H1 (cell line): ENCODE data around the gene ROPN1. TPM values are rescaled to one million over a fixed set of nuclear protein-coding genes. Genes with fewer than 3 reads are reported as not detected.
"Not testable (repeated sequence)": the region's sequence is repeated elsewhere in the genome, so short reads cannot be mapped to it uniquely, and the experiment has no call there.

Experiments
- CTCF ChIA-PET: fragments of 300-600 bp; sonication (Branson Sonifier 250); formaldehyde crosslinking; loops from one replicate; lab custom pipeline; 2021; ENCODE audit not compliant: partially characterized antibody; lab: Charles Lee
- POLR2A ChIA-PET: fragments of 300-600 bp; sonication (Branson Sonifier 250); formaldehyde crosslinking; loops from one replicate; lab custom pipeline; 2021; ENCODE audit warnings: inconsistent platforms; ENCODE audit not compliant: partially characterized antibody; lab: Charles Lee
- DNase-seq, 2 experiments: peaks; one replicate each; pipeline versions ENCODE4 v3.0.0 to v3.0.0-alpha.2; 2010 to 2022; ENCODE audit warnings: low spot score in 2 of 2, low read depth in 1 of 2, mixed read lengths in 1 of 2
- FAIRE-seq: peaks from 2 replicates; lab custom pipeline; 2011; peaks lifted over from hg19 to GRCh38; lab: Jason Lieb, UNC
- H2AFZ ChIP-seq: 2 replicates; pipeline ENCODE4 v1.8.1; 2012; ENCODE audit warnings: low read length, inconsistent platforms
- H2AK5ac ChIP-seq: 2 replicates; pipeline ENCODE4 v1.6.1; 2013; ENCODE audit warnings: low read depth, low read length
- H2BK120ac ChIP-seq: replicated peaks from 2 replicates; pipeline ENCODE3; 2013; ENCODE audit warnings: low read depth, low read length, inconsistent platforms
- H2BK12ac ChIP-seq: 2 replicates; pipeline ENCODE4 v1.6.1; 2013; ENCODE audit warnings: low read depth, low read length
- H2BK15ac ChIP-seq: 2 replicates; pipeline ENCODE4 v1.6.1; 2013; ENCODE audit warnings: low read length
- H2BK20ac ChIP-seq: 2 replicates; pipeline ENCODE4 v1.6.1; 2013; ENCODE audit warnings: low read length
- H2BK5ac ChIP-seq: 2 replicates; pipeline ENCODE4 v1.6.1; 2013; ENCODE audit warnings: low read depth, low read length
- H3K14ac ChIP-seq: 2 replicates; pipeline ENCODE4 v1.6.1; 2013; ENCODE audit warnings: inconsistent platforms; ENCODE audit not compliant: insufficient read length
- H3K18ac ChIP-seq: 2 replicates; pipeline ENCODE4 v1.6.1; 2013; ENCODE audit warnings: low read length; ENCODE audit errors: extremely low read depth
- H3K23ac ChIP-seq: 2 replicates; pipeline ENCODE4 v1.6.1; 2013; ENCODE audit warnings: inconsistent platforms; ENCODE audit not compliant: insufficient read length
- H3K23me2 ChIP-seq: 2 replicates; pipeline ENCODE4 v1.6.1; 2013; ENCODE audit warnings: low read depth, low read length
- H3K27ac ChIP-seq: 2 replicates; pipeline ENCODE4 v1.6.1; 2011; ENCODE audit warnings: low read depth, low read length, inconsistent platforms
- H3K27me3 ChIP-seq, 4 experiments: replicated peaks in 1 of 4; 1 replicate in 1 of 4; 2 replicates in 3 of 4; pipeline versions ENCODE4 v1.6.1 to v1.8.1; 2011 to 2013; ENCODE audit warnings: low read length in 3 of 4, mild to moderate bottlenecking in 3 of 4, inconsistent platforms in 2 of 4, mixed read lengths in 2 of 4, moderate library complexity in 1 of 4; ENCODE audit not compliant: control insufficient read depth in 3 of 4, insufficient read depth in 3 of 4; ENCODE audit errors: extremely low read depth in 1 of 4
- H3K36me3 ChIP-seq, 4 experiments: 2 replicates each; pipeline versions ENCODE4 v1.6.1 to v1.8.1; 2011 to 2013; ENCODE audit warnings: mild to moderate bottlenecking in 4 of 4, low read length in 3 of 4, moderate library complexity in 2 of 4, control low read depth in 1 of 4, inconsistent platforms in 1 of 4; ENCODE audit not compliant: insufficient read depth in 4 of 4, control insufficient read depth in 2 of 4
- H3K4ac ChIP-seq: replicated peaks from 2 replicates; pipeline ENCODE3; 2013; ENCODE audit warnings: low read length, low read depth, mixed read lengths, inconsistent platforms; ENCODE audit not compliant: insufficient read length
- H3K4me1 ChIP-seq, 4 experiments: replicated peaks in 1 of 4; 1 replicate in 1 of 4; 2 replicates in 3 of 4; pipeline versions ENCODE4 v1.6.1 to v1.8.1; 2011 to 2013; ENCODE audit warnings: low read length in 3 of 4, inconsistent platforms in 2 of 4, mixed read lengths in 1 of 4; ENCODE audit not compliant: insufficient read depth in 4 of 4, control insufficient read depth in 3 of 4
- H3K4me2 ChIP-seq, 2 experiments: 2 replicates each; pipeline versions ENCODE4 v1.6.1 to v1.8.1; 2011 to 2013; ENCODE audit warnings: low read depth in 2 of 2, low read length in 2 of 2, control low read depth in 1 of 2, inconsistent platforms in 1 of 2, mild to moderate bottlenecking in 1 of 2; ENCODE audit not compliant: insufficient read depth in 1 of 2
- H3K4me3 ChIP-seq, 4 experiments: fragments of 200-600, 300-600 bp in 1 of 4; sonication (generic), shearing (Covaris generic), sonication (Bioruptor Twin) in 1 of 4; 2 replicates each; pipeline versions ENCODE4 v1.5.1 to v1.8.1; 2011 to 2016; ENCODE audit warnings: low read length in 4 of 4, low read depth in 3 of 4, control low read depth in 2 of 4, inconsistent platforms in 2 of 4, mild to moderate bottlenecking in 2 of 4, mixed read lengths in 1 of 4, moderate library complexity in 1 of 4; ENCODE audit not compliant: insufficient read depth in 2 of 4; ENCODE audit errors: extremely low read depth in 1 of 4
- H3K56ac ChIP-seq: replicated peaks from 2 replicates; pipeline ENCODE3; 2013; ENCODE audit warnings: low read depth, mild to moderate bottlenecking, mixed read lengths, low read length, inconsistent platforms; ENCODE audit not compliant: insufficient read length
- H3K79me1 ChIP-seq: 2 replicates; pipeline ENCODE4 v1.6.1; 2013; ENCODE audit warnings: low read depth, low read length, control low read depth
- H3K79me2 ChIP-seq, 2 experiments: 2 replicates each; pipeline versions ENCODE4 v1.6.1 to v1.8.1; 2012 to 2013; ENCODE audit warnings: low read length in 2 of 2, mild to moderate bottlenecking in 2 of 2, inconsistent platforms in 1 of 2; ENCODE audit not compliant: insufficient read depth in 2 of 2, control insufficient read depth in 1 of 2
- H3K9ac ChIP-seq, 4 experiments: replicated peaks in 1 of 4; 1 replicate in 1 of 4; 2 replicates in 3 of 4; pipeline versions ENCODE4 v1.6.1 to v1.8.1; 2011 to 2013; ENCODE audit warnings: low read depth in 3 of 4, low read length in 3 of 4, control low read depth in 2 of 4, mild to moderate bottlenecking in 2 of 4, moderate library complexity in 2 of 4, inconsistent platforms in 1 of 4; ENCODE audit errors: extremely low read depth in 1 of 4
- H3K9me3 ChIP-seq, 2 experiments: 2 replicates each; pipeline versions ENCODE4 v1.6.1 to v1.8.1; 2012 to 2013; ENCODE audit warnings: mild to moderate bottlenecking in 2 of 2, moderate library complexity in 2 of 2, control low read depth in 1 of 2, inconsistent platforms in 1 of 2, low read depth in 1 of 2, low read length in 1 of 2, mixed read lengths in 1 of 2; ENCODE audit not compliant: insufficient read depth in 2 of 2
- H4K20me1 ChIP-seq, 2 experiments: replicated peaks in 1 of 2; 2 replicates each; pipeline versions ENCODE3 to v1.8.1; 2011 to 2013; ENCODE audit warnings: inconsistent platforms in 2 of 2, low read length in 2 of 2, mild to moderate bottlenecking in 1 of 2; ENCODE audit not compliant: insufficient read depth in 2 of 2, control insufficient read depth in 1 of 2
- H4K5ac ChIP-seq: 2 replicates; pipeline ENCODE4 v1.6.1; 2013; ENCODE audit warnings: low read length, low read depth, mixed read lengths, inconsistent platforms; ENCODE audit not compliant: insufficient read length
- H4K8ac ChIP-seq: 2 replicates; pipeline ENCODE4 v1.8.0; 2013; ENCODE audit warnings: mild to moderate bottlenecking, moderate library complexity, low read length, inconsistent platforms; ENCODE audit not compliant: insufficient read depth; ENCODE audit errors: extremely low read depth
- H4K91ac ChIP-seq: replicated peaks from 2 replicates; pipeline ENCODE3; 2013; ENCODE audit warnings: low read length, mixed read lengths, inconsistent platforms; ENCODE audit not compliant: insufficient read length
- WGBS, 2 experiments: shearing (Covaris generic) in 1 of 2; methylation state at CpG; one replicate each; pipeline versions ENCODE4 v1.1.6 to v1.1.7; 2013 to 2015; ENCODE audit warnings: low lambda C conversion rate in 2 of 2, mixed read lengths in 2 of 2, inconsistent platforms in 1 of 2, low coverage in 1 of 2, missing lambda C conversion rate in 1 of 2; ENCODE audit not compliant: insufficient replicate concordance in 2 of 2, insufficient coverage in 1 of 2, insufficient read length in 1 of 2; ENCODE audit errors: extremely low coverage in 1 of 2, missing lambda C conversion rate in 1 of 2; 5-methylcytosine and 5-hydroxymethylcytosine counted together
- polyA plus RNA-seq, 7 experiments: library from polyadenylated mRNA; depleted of rRNA in 3 of 7; stranded (reverse) in 5 of 7; unstranded in 2 of 7; fragments of >200 nt in 5 of 7; fragments of 200-250 nt in 2 of 7; gene quantifications; 1 replicate in 5 of 7; 2 replicates in 1 of 7; 4 replicates in 1 of 7; pipeline versions ENCODE4 v1.2.1 to v1.2.3, GENCODE V29; 2011 to 2013; ENCODE audit warnings: missing spikeins in 2 of 7, mixed read lengths in 2 of 7
- total RNA-seq: library from RNA; stranded (reverse); fragmentation: NEBNext Ultra II Directional; extraction: Animal tissue kit (Norgen Biotek cat#: 25700); gene quantifications from 2 replicates; pipeline ENCODE4 v1.2.1, GENCODE V29; 2021

The ROPN1 gene
- total and polyA plus RNA-seq, 2 of the 8 experiments (the other 6 are each of a cell fraction or from before 2014, with no cell fraction given), result 0.03 TPM; not detected in 1

DNA sequence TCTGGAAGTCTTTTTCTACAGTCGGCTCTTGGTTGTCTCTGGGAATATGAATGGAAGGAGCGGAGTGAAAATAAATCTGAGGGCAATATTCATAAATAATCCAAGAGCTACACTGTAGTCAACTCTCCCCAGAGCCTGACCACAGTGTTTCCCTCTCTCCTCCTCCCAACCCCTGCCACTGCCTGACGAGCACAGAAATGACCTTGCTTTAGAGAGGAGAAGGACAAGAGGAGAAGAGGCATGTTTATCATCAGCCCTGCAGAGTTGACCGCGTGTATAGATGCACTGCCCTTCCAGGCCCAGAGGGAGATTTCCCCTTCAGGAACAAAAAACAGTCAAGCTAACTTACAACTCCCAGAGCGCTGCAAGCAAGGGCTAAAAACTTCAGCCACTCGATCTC lies 16.9 kb downstream of the ROPN1 start:
- H3K56ac ChIP-seq, H2BK12ac ChIP-seq, H4K5ac ChIP-seq, FAIRE-seq, H3K4me2 ChIP-seq, H3K4me1 ChIP-seq, H3K14ac ChIP-seq, H2AFZ ChIP-seq, H3K79me1 ChIP-seq, POLR2A ChIA-PET, H3K79me2 ChIP-seq, DNase-seq, H3K9ac ChIP-seq, H3K27me3 ChIP-seq, H3K36me3 ChIP-seq, H3K23me2 ChIP-seq, H3K9me3 ChIP-seq, H3K23ac ChIP-seq, H2BK120ac ChIP-seq, H3K4ac ChIP-seq, H2BK20ac ChIP-seq, H2BK15ac ChIP-seq, H4K8ac ChIP-seq, H3K27ac ChIP-seq, H3K4me3 ChIP-seq, H4K20me1 ChIP-seq, H2BK5ac ChIP-seq, H4K91ac ChIP-seq, CTCF ChIA-PET, H3K18ac ChIP-seq, H2AK5ac ChIP-seq: not testable (repeated sequence)
- WGBS, 2 experiments, result 83% methylated on average over 3 of the region's 7 CpGs; no CpG with 5 or more reads in 1 of the 2 experiments
